ENCODE results near the gene NDUFA13.

NDUFA13 gene

DNA sequence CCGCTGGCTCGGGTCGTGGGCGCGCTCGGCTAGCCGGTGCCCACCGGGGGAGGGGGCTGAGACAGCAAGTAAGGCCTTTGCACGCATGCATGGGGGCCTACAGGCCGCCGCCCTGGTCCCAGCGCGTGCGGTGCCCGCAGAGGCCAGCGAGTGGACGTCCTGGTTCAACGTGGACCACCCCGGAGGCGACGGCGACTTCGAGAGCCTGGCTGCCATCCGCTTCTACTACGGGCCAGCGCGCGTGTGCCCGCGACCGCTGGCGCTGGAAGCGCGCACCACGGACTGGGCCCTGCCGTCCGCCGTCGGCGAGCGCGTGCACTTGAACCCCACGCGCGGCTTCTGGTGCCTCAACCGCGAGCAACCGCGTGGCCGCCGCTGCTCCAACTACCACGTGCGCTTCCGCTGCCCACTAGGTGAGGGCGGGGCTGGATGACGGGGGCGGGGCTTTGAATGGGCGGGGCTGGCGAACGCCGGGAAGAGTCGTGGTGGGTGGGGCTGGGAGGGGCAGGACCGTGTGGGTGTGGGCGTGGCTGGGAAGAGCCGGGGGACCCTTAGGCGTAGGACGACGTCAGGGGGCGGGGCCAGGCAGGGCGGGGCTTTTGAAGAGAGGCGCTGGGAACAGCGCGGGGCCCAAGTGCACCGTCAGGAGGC, 24.2 kb downstream of the NDUFA13 start:
- TF ChIP-seq CTCF (IDR thresholded peaks at IDR 0.05; ENCODE audit: insufficient read depth, low read depth, low read length, missing control alignments): no peak
- H3K4me3 ChIP-seq (ENCODE audit: low read length): peak overlapping the region; percentile 26
- peak; percentile 89 for DNase-seq (ENCODE audit: low read depth)

DNA sequence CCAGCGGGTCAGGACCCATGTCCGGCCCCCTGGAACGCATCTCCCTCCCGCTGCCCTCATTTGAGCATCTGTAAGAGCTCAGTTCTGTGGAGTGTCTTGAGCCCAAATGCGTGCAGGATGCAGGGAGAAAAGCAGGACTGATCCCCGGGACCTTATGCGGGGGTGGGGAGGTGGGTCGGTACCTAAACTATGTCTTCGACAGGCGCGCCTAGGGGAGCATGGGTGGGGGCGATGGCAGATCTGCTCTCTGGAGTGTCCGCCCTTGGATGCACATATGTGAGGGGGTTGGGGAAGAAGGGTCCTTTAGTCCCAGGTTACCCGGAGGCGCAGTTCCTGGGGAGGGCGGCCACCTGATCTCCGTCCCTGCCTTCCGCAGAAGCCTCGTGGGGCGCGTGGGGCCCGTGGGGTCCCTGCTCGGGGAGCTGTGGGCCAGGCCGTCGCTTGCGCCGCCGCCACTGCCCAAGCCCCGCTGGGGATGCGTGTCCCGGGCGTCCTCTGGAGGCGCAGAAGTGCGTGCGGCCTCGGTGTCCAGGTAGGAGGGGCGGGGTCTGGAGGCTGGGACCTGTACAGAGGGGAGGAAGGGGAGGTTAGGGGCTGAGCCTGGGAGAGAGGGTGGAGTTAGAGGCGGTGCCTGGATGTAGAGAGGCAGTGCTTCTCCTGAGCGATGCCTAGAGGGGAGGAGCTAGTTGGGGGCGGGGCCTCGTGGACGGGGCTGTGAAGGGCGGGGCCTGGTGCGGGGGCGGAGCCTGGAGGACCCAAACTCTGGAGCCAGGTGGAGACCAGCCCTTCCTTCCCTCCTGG, 24.9 kb downstream of the NDUFA13 start:
- H3K4me3 ChIP-seq (ENCODE audit: low read length): peak overlapping the region; percentile 26
- DNase-seq (ENCODE audit: low read depth): peak; percentile 80
- TF ChIP-seq CTCF (IDR thresholded peaks at IDR 0.05; ENCODE audit: insufficient read depth, low read depth, low read length, missing control alignments): no peak

- no peak for TF ChIP-seq CTCF (IDR thresholded peaks at IDR 0.05; ENCODE audit: insufficient read depth, low read depth, low read length, missing control alignments)
- no peak overlapping the region for H3K4me3 ChIP-seq (ENCODE audit: low read length)
Measured at GRCh38 chr19:19541616-19542015, 25.6 kb downstream of the NDUFA13 start.

DNA sequence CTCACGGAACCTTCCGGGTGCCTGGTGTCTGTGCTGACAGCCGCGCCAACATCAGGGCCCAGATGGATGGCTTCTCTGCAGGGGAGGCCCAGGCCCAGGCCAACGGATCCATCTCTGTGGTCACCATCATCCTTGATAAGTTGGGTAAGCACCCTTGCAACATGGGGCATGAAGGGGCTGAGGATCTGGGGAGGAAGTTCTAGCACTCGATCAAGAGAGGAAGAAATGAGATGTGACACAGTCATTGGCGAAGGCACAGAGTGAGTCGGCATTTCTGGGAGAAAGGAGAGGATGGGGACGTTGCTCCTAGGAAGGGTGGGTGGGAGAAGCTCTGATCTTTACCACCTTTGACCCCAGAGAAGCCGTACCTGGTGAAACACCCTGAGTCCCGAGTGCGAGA, 26.5 kb downstream of the NDUFA13 start:
- H3K4me3 ChIP-seq (ENCODE audit: low read length): no peak overlapping the region
- no peak for DNase-seq (ENCODE audit: low read depth)
- no peak for TF ChIP-seq CTCF (IDR thresholded peaks at IDR 0.05; ENCODE audit: insufficient read depth, low read depth, low read length, missing control alignments)

More at GRCh38 chr19:19541616-19542015, 25.6 kb downstream of the NDUFA13 start:
- no peak for DNase-seq (ENCODE audit: low read depth)

DNA sequence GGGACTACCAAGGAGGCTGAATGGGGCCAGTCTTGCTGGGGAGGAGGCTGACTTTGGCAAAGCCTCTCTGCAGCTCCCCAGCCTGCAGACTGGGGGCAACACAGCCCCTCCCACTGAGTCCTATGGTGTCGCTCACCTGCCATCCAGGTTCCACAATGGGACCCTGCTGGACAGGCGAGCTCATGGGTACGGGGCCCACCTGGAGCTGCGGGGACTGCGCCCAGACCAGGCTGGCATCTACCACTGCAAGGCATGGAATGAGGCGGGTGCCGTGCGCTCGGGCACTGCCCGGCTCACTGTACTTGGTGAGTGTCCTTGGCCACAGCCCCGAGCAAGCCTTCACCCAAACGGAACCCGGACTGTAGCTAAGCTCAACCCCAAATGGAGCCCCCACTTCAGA, 27.1 kb downstream of the NDUFA13 start:
- no peak for TF ChIP-seq CTCF (IDR thresholded peaks at IDR 0.05; ENCODE audit: insufficient read depth, low read depth, low read length, missing control alignments)
- no peak overlapping the region for H3K4me3 ChIP-seq (ENCODE audit: low read length)
- DNase-seq (ENCODE audit: low read depth): no peak

GRCh38 chr19:19543640-19544039, 27.6 kb downstream of the NDUFA13 start:
- no peak for TF ChIP-seq CTCF (IDR thresholded peaks at IDR 0.05; ENCODE audit: insufficient read depth, low read depth, low read length, missing control alignments)
- no peak overlapping the region for H3K4me3 ChIP-seq (ENCODE audit: low read length)
- DNase-seq (ENCODE audit: low read depth): no peak

Measured in epithelial cell of esophagus (primary cell).